Measurements from ENCODE around the gene ATOH8. TPM values are rescaled to one million over a fixed set of nuclear protein-coding genes. Genes with fewer than 3 reads are reported as not detected.
"Not testable (repeated sequence)": the region's sequence is repeated elsewhere in the genome, so short reads cannot be mapped to it uniquely, and the experiment has no call there.

Gene ATOH8
- total RNA-seq, 4 donors from 2014 or later: 17.1 to 210 (median 45.9) TPM

DNA sequence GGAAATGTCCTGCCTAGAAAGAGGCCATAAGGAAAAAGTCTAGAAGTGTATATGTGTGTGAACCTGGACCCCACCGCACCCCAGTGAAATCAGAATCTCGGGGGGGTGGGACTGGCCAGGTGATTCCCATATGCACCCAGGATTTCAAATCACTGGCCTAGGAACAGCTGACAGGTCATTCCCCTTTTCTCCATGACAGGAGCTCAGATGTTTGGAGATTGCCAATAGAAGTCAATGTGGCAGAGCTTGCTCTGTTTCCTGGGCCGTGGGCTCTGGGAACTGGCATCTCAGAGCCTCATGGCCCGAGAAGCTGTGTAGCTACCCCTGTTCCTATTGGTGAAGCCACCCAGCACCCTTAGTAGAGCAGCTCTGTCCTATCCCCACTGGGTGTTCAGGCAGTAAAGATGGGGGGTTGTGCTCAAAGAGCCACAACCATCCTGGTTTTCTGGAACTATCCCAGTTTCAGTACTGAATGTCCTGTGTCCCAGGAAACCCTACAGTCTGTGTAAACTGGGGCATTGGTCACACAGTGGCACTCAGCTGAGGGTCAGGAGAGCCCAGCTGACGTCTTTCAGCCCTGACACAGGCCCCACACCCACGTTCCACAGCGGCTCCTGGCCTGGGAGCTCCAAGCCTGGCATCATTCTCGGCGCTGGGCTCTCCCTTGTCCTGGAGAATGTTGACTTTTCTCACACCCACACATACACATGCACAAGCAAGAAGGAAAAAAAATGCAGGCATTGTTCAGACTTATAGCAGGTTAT is 40.8 kb upstream of the ATOH8 start:
- TF ChIP-seq, protein P1, sequence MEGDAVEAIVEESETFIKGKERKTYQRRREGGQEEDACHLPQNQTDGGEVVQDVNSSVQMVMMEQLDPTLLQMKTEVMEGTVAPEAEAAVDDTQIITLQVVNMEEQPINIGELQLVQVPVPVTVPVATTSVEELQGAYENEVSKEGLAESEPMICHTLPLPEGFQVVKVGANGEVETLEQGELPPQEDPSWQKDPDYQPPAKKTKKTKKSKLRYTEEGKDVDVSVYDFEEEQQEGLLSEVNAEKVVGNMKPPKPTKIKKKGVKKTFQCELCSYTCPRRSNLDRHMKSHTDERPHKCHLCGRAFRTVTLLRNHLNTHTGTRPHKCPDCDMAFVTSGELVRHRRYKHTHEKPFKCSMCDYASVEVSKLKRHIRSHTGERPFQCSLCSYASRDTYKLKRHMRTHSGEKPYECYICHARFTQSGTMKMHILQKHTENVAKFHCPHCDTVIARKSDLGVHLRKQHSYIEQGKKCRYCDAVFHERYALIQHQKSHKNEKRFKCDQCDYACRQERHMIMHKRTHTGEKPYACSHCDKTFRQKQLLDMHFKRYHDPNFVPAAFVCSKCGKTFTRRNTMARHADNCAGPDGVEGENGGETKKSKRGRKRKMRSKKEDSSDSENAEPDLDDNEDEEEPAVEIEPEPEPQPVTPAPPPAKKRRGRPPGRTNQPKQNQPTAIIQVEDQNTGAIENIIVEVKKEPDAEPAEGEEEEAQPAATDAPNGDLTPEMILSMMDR (IDR thresholded peaks at IDR 0.05): no peak
- ATAC-seq (ENCODE audit: low FRiP score) (peak; percentile 49), DNase-seq (ENCODE audit: low spot score) (no peak)

DNA sequence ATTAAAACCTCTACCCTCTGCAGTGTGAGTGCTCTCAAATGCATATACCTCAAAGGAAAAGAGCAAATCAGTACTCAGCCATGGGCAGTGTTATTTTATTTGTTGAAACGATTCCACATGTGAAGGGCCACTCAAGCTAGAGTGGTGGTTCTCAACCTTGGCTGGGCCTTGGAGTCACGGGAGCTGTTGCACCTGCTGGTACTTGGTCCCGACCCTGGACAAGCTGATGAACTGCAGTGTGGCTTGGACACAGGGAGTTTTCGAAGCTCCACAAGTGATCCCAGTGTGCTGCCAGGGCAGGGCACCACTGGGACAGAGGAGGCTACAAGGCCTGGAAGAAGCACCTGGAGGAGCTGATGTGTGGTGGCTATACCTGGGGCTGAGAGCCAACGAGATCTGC is 40.0 kb upstream of the ATOH8 start:
- ATAC-seq (ENCODE audit: low FRiP score): no peak
- TF ChIP-seq, protein P1 (IDR thresholded peaks at IDR 0.05): no peak

DNA sequence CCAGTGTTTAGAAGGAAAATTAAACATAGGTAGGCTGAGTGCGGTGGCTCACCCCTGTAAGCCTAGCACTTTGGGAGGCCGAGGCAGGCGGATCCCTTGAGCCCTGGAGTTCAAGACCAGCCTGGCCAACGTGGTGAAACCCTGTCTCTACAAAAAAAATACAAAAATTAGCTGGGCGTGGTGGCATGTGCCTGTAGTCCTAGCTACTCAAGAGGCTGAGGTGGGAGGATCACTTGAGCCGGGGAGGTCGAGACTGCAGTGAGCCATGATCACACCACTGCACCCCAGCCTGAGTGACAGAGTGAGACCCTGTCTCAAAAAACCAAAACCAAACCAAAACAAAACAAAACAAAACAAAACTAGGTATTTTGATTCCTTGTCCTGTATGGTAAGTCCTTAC is 39.4 kb upstream of the ATOH8 start:
- DNase-seq (ENCODE audit: low spot score); ATAC-seq (ENCODE audit: low FRiP score): not testable (repeated sequence)

More for the DNA sequence above, 40.0 kb upstream of the ATOH8 start:
- no peak for DNase-seq (ENCODE audit: low spot score)

DNA sequence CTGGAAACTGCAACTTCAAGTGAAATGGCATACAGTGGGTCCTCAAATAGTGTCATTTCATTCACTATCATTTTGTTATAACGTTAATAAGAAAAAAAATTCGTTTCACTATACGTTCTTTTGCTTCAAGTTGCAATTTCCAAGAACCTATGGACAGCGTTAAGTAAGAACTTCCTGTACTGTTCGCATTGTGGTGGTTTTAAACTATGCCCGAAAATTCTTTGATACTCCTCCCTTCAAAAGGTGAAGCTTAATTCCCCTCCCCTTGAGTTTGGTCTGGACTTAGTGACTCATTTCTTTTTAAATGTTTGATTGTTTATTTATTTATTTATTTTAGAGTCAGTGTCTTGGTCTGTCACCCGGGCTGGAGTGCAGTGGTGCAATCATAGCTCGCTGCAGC is 39.0 kb upstream of the ATOH8 start:
- DNase-seq (ENCODE audit: low spot score) (no peak), ATAC-seq (ENCODE audit: low FRiP score) (no peak)
- TF ChIP-seq, protein P1 (IDR thresholded peaks at IDR 0.05): no peak

DNA sequence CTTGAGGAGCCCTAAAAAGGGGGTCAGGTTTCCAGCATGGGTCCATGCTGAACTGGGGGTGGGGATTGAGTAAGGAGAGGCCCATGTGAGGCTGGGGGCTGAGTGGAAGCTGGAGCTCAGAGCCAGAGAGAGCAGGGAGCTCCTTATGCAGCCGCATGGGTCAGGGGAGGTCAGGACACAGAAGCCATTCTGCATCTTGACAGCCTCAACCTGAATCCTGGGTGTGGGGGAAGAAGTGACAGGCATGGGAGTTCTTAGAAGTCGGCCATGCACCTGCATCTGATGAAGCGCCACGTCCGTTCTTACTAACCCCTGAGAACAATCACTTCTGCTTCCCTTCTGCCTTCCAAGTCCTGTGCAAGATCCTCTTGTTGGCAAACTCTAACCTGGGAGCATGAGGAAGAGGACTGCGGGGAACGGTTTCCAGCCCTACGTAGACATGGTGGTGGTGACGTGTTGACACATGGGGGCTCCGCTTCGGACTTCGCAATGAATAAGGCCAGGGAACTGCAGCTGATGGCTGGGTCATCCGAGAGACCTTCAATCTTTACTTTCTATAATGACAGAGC is 37.4 kb upstream of the ATOH8 start:
- no peak for DNase-seq (ENCODE audit: low spot score)
- TF ChIP-seq, protein P1 (IDR thresholded peaks at IDR 0.05): no peak
- no peak for ATAC-seq (ENCODE audit: low FRiP score)

DNA sequence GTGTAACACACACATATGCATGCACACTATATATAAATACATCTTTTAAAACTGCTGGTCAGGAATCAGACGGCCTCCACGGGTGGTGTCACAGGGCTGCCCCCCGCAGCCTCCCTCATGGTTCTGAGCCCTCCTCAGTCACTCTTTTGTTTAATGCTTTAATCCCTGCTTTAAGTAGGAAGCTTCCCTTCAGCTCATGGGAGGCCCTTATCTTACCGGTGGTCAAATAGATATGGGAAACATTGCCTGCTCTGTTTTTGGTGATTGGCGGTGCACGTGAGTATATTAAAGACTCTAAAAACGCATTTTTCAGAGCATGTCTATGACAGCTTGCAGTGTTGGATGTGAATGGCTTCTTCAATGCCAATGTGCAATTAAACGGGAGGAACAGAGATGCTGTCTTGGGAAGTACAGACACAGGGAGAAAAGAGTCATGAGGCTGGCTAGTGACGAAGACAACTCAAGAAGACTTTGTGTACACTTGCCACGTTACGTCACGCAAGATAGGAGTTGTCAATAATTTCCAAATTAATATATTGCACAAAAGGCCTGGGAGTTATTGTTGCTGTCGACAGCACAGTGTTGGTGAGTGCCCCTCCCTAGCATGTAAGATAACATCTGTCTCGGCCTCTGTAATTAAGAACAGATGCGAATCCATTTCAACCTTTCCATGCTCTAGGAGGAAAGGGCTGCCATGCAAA is 36.3 kb upstream of the ATOH8 start:
- TF ChIP-seq, protein P1 (IDR thresholded peaks at IDR 0.05): no peak
- no peak for DNase-seq (ENCODE audit: low spot score)
- no peak for ATAC-seq (ENCODE audit: low FRiP score)

DNA sequence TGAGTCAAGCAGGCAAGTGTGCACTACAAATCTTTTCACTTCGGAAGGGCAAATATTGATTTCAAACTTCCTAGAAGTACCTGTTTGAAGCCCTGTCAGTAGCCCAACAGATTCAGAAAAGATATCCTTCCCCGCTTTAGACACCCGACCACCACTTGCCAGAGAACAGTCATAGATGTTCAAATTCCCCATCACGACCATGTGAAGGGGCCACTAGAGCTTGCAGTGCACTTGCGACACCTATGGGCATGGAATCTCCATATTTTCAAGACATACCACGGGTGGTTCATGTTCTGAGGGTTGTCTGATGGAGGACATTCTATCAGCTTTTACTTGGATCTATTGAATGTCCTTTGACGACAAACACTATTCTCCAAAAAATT is 35.8 kb upstream of the ATOH8 start:
- ATAC-seq (ENCODE audit: low FRiP score) (no peak), DNase-seq (ENCODE audit: low spot score) (no peak)
- TF ChIP-seq, protein P1 (IDR thresholded peaks at IDR 0.05): no peak

All from omental fat pad (tissue), 4 donors.